BLaER1 treated with 17β-estradiol and CSF1 and Interleukin-3, amounts not matched to agents 10 nM and 100 nM (cell line): ENCODE results near the gene ATCAY.

Experiments
- H3K27ac ChIP-seq, 11 experiments: shearing (Covaris generic); formaldehyde crosslinking; 2 replicates each; pipeline ENCODE4 v1.8.1; 2022
- H3K27me3 ChIP-seq, 11 experiments: shearing (Covaris generic); formaldehyde crosslinking; 2 replicates each; pipeline ENCODE4 v1.8.1; 2022
- H3K36me3 ChIP-seq, 11 experiments: shearing (Covaris generic); formaldehyde crosslinking; 2 replicates each; pipeline ENCODE4 v1.8.1; 2022
- H3K4me1 ChIP-seq, 10 experiments: shearing (Covaris generic); formaldehyde crosslinking; 2 replicates each; pipeline ENCODE4 v1.8.1; 2022
- H3K4me2 ChIP-seq, 11 experiments: shearing (Covaris generic); formaldehyde crosslinking; 2 replicates each; pipeline ENCODE4 v1.8.1; 2022
- H3K4me3 ChIP-seq, 10 experiments: shearing (Covaris generic); formaldehyde crosslinking; 2 replicates each; pipeline ENCODE4 v1.8.1; 2022
- H3K9ac ChIP-seq, 11 experiments: shearing (Covaris generic); formaldehyde crosslinking; 2 replicates each; pipeline ENCODE4 v1.8.1; 2022
- H3K9me3 ChIP-seq, 11 experiments: shearing (Covaris generic); formaldehyde crosslinking; replicated peaks in 1 of 11; 2 replicates each; pipeline ENCODE4 v1.8.1; 2022
- H4K20me1 ChIP-seq, 11 experiments: shearing (Covaris generic); formaldehyde crosslinking; 2 replicates each; pipeline ENCODE4 v1.8.1; 2022
- Cebpa-rat ChIP-seq, 11 experiments: shearing (Covaris generic); IDR thresholded peaks; 2 replicates each; pipeline ENCODE4 v1.8.1; 2022

Gene ATCAY

GRCh38 chr19:3880471-3881271 lies at the start of gene ATCAY:
Gene ATCAY (plus strand): TSS chr19:3880685. CDS start chr19:3885768, 5,083 bp downstream.
- TF ChIP-seq Cebpa-rat (IDR thresholded peaks at IDR 0.05) = no peak
- Histone ChIP-seq H3K4me2 (no peak within 1 kb of the TSS), H3K9ac (no peak within 1 kb of the TSS), H3K9me3 (no peaks in the 10 kb centered on the region), H3K27ac (no peak within 1 kb of the TSS), H3K36me3 (no peaks in the 10 kb centered on the region), H3K27me3 (peaks cover 25 to 45% (median 33%) of the 10 kb centered on the region in 11 experiments), H3K4me3 (no peak within 1 kb of the TSS), H3K4me1 (peaks cover 5 to 7% (median 6%) of the 10 kb centered on the region in 10 experiments; a peak in 15 of 20 replicates), H4K20me1 (peaks cover 0 to 14% (median 0%) of the 10 kb centered on the region in 11 experiments; a peak in 6 of 22 replicates)

- peak overlapping the region in 10 of 11 experiments; percentile 19 to 82 (median 62); a peak in 17 of 22 replicates for H3K4me2 ChIP-seq
- no peak overlapping the region for H3K4me3 ChIP-seq
- no peaks in the 10 kb centered on the region for H3K36me3 ChIP-seq
- no peak overlapping the region for H3K27ac ChIP-seq
- peaks cover 7 to 22% (median 18%) of the 10 kb centered on the region in 10 experiments; a peak in 19 of 20 replicates for H3K4me1 ChIP-seq
- 0 out of 22 replicates have a peak overlapping the region, but pooled peaks of 1 of the 11 experiments have one; percentile 33 for H3K9ac ChIP-seq
- H3K27me3 ChIP-seq = peaks cover 0 to 14% (median 0%) of the 10 kb centered on the region in 11 experiments; a peak in 4 of 22 replicates
- H3K9me3 ChIP-seq = peaks cover 0 to 2% (median 0%) of the 10 kb centered on the region in 11 experiments; a peak in 4 of 22 replicates
- H4K20me1 ChIP-seq = no peaks in the 10 kb centered on the region
- TF ChIP-seq Cebpa-rat (IDR thresholded peaks at IDR 0.05) = no peak
These were observed 48.9 kb upstream of the ATCAY start for GRCh38 chr19:3831601-3832000.

GRCh38 chr19:3832001-3832400 lies 48.5 kb upstream of the ATCAY start:
- Histone ChIP-seq H3K9me3 (peaks cover 2 to 6% (median 3%) of the 10 kb centered on the region in 11 experiments; a peak in 16 of 22 replicates), H3K4me3 (no peak overlapping the region), H4K20me1 (no peaks in the 10 kb centered on the region), H3K27me3 (peaks cover 0 to 14% (median 0%) of the 10 kb centered on the region in 11 experiments; a peak in 4 of 22 replicates), H3K4me1 (peaks cover 7 to 22% (median 18%) of the 10 kb centered on the region in 10 experiments; a peak in 19 of 20 replicates), H3K36me3 (no peaks in the 10 kb centered on the region), H3K9ac (no peak overlapping the region), H3K4me2 (peak overlapping the region in 9 of 11 experiments; percentile 31 to 82 (median 63); a peak in 13 of 22 replicates), H3K27ac (no peak overlapping the region)
- no peak for TF ChIP-seq Cebpa-rat (IDR thresholded peaks at IDR 0.05)

- no peak overlapping the region for H3K4me3 ChIP-seq
- H4K20me1 ChIP-seq = no peaks in the 10 kb centered on the region
- peaks cover 13 to 20% (median 16%) of the 10 kb centered on the region in 11 experiments; a peak in 17 of 22 replicates for H3K9me3 ChIP-seq
- H3K36me3 ChIP-seq = no peaks in the 10 kb centered on the region
- no peak overlapping the region for H3K4me2 ChIP-seq
- peaks cover under 1 to 22% (median 17%) of the 10 kb centered on the region in 10 experiments; a peak in 17 of 20 replicates for H3K4me1 ChIP-seq
- H3K27ac ChIP-seq = no peak overlapping the region
- H3K9ac ChIP-seq = no peak overlapping the region
- H3K27me3 ChIP-seq = peaks cover 0 to 14% (median 0%) of the 10 kb centered on the region in 11 experiments; a peak in 4 of 22 replicates
- no peak for TF ChIP-seq Cebpa-rat (IDR thresholded peaks at IDR 0.05)
These were observed 46.7 kb upstream of the ATCAY start for GRCh38 chr19:3833578-3834348.

GRCh38 chr19:3834349-3835054 lies 46.0 kb upstream of the ATCAY start:
- Histone ChIP-seq H4K20me1 (no peaks in the 10 kb centered on the region), H3K4me3 (no peak overlapping the region), H3K9me3 (peaks cover 13 to 20% (median 16%) of the 10 kb centered on the region in 11 experiments; a peak in 17 of 22 replicates), H3K27ac (no peak overlapping the region), H3K36me3 (no peaks in the 10 kb centered on the region), H3K9ac (no peak overlapping the region), H3K27me3 (peaks cover 0 to 14% (median 0%) of the 10 kb centered on the region in 11 experiments; a peak in 4 of 22 replicates), H3K4me1 (peaks cover 0 to 22% (median 17%) of the 10 kb centered on the region in 10 experiments; a peak in 15 of 20 replicates), H3K4me2 (no peak overlapping the region)
- no peak for TF ChIP-seq Cebpa-rat (IDR thresholded peaks at IDR 0.05)

GRCh38 chr19:3835055-3835435 lies 45.4 kb upstream of the ATCAY start:
- Histone ChIP-seq H3K4me1 (peaks cover 0 to 20% (median 17%) of the 10 kb centered on the region in 10 experiments; a peak in 15 of 20 replicates), H3K27me3 (peaks cover 0 to 14% (median 0%) of the 10 kb centered on the region in 11 experiments; a peak in 4 of 22 replicates), H3K9ac (no peak overlapping the region), H3K9me3 (peaks cover 13 to 20% (median 16%) of the 10 kb centered on the region in 11 experiments; a peak in 17 of 22 replicates), H3K4me3 (no peak overlapping the region), H4K20me1 (no peaks in the 10 kb centered on the region), H3K4me2 (no peak overlapping the region), H3K36me3 (no peaks in the 10 kb centered on the region), H3K27ac (no peak overlapping the region)
- TF ChIP-seq Cebpa-rat (IDR thresholded peaks at IDR 0.05) = no peak

GRCh38 chr19:3836887-3837286 lies 43.6 kb upstream of the ATCAY start:
- Histone ChIP-seq H3K27ac (no peak overlapping the region), H3K4me3 (no peak overlapping the region), H3K4me1 (peaks cover 0 to 2% (median under 1%) of the 10 kb centered on the region in 10 experiments; a peak in 12 of 20 replicates), H3K27me3 (peaks cover 0 to 1% (median 0%) of the 10 kb centered on the region in 11 experiments; a peak in 2 of 22 replicates), H3K9ac (no peak overlapping the region), H3K4me2 (no peak overlapping the region), H3K36me3 (no peaks in the 10 kb centered on the region), H3K9me3 (peaks cover 13 to 20% (median 16%) of the 10 kb centered on the region in 11 experiments; a peak in 17 of 22 replicates), H4K20me1 (no peaks in the 10 kb centered on the region)
- TF ChIP-seq Cebpa-rat (IDR thresholded peaks at IDR 0.05) = no peak

GRCh38 chr19:3837332-3837731 lies 43.2 kb upstream of the ATCAY start:
- no peaks in the 10 kb centered on the region for H4K20me1 ChIP-seq
- no peak for TF ChIP-seq Cebpa-rat (IDR thresholded peaks at IDR 0.05)
- H3K36me3 ChIP-seq = no peaks in the 10 kb centered on the region
- H3K27me3 ChIP-seq = no peaks in the 10 kb centered on the region
- no peak overlapping the region for H3K4me2 ChIP-seq
- peaks cover 13 to 20% (median 16%) of the 10 kb centered on the region in 11 experiments; a peak in 17 of 22 replicates for H3K9me3 ChIP-seq
- no peak overlapping the region for H3K9ac ChIP-seq
- no peaks in the 10 kb centered on the region for H3K4me1 ChIP-seq
- no peak overlapping the region for H3K4me3 ChIP-seq
- no peak overlapping the region for H3K27ac ChIP-seq
